Trophoblast cell (in vitro differentiated cells and primary cell): Measurements from ENCODE around the gene SHMT1.
A peak's percentile ranks its signal among the peaks of the same experiment; 100 is the strongest.

Experiments used
- DNase-seq, 2 donors: peaks; one replicate each; pipeline ENCODE4 v3.0.0-alpha.2; 2016
- H2AFZ ChIP-seq: 2 replicates; pipeline ENCODE4 v1.6.1; 2013; ENCODE audit warnings: low read length, moderate library complexity, mild to moderate bottlenecking; ENCODE audit not compliant: insufficient read depth, poor library complexity
- H2AK5ac ChIP-seq: 2 replicates; pipeline ENCODE4 v1.6.1; 2013; ENCODE audit warnings: mild to moderate bottlenecking, low read length
- H2BK120ac ChIP-seq: 2 replicates; pipeline ENCODE4 v1.6.1; 2013; ENCODE audit warnings: low read length, mild to moderate bottlenecking, moderate library complexity; ENCODE audit not compliant: insufficient read depth, poor library complexity
- H2BK12ac ChIP-seq: 2 replicates; pipeline ENCODE4 v1.6.1; 2013; ENCODE audit warnings: mild to moderate bottlenecking, low read length, moderate library complexity
- H2BK5ac ChIP-seq: 2 replicates; pipeline ENCODE4 v1.6.1; 2013; ENCODE audit warnings: low read length, low read depth, moderate library complexity, mild to moderate bottlenecking; ENCODE audit not compliant: poor library complexity
- H3K14ac ChIP-seq: 2 replicates; pipeline ENCODE4 v1.6.1; 2013; ENCODE audit warnings: mild to moderate bottlenecking, low read length
- H3K18ac ChIP-seq: 2 replicates; pipeline ENCODE4 v1.6.1; 2013; ENCODE audit warnings: mild to moderate bottlenecking, low read length
- H3K23ac ChIP-seq: 2 replicates; pipeline ENCODE4 v1.6.1; 2013; ENCODE audit warnings: low read length
- H3K27ac ChIP-seq: 2 replicates; pipeline ENCODE4 v1.5.1; 2013; ENCODE audit warnings: low read depth, mild to moderate bottlenecking, inconsistent platforms, low read length, moderate library complexity
- H3K27me3 ChIP-seq: 2 replicates; pipeline ENCODE4 v1.6.1; 2013; ENCODE audit warnings: inconsistent platforms, mild to moderate bottlenecking, low read length, moderate library complexity; ENCODE audit not compliant: insufficient read depth
- H3K36me3 ChIP-seq, 2 experiments: 1 replicate in 1 of 2; 2 replicates in 1 of 2; pipeline ENCODE4 v1.6.1; 2013; ENCODE audit warnings: low read length in 2 of 2, mild to moderate bottlenecking in 2 of 2, moderate library complexity in 1 of 2; ENCODE audit not compliant: insufficient read depth in 2 of 2, control insufficient read depth in 1 of 2
- H3K4ac ChIP-seq: 2 replicates; pipeline ENCODE4 v1.6.1; 2013; ENCODE audit warnings: low read depth, mild to moderate bottlenecking, low read length, moderate library complexity
- H3K4me1 ChIP-seq, 2 experiments: 1 replicate in 1 of 2; 2 replicates in 1 of 2; pipeline ENCODE4 v1.6.1; 2013; ENCODE audit warnings: low read length in 2 of 2, mild to moderate bottlenecking in 2 of 2, moderate library complexity in 1 of 2; ENCODE audit not compliant: insufficient read depth in 2 of 2, control insufficient read depth in 1 of 2
- H3K4me2 ChIP-seq: 2 replicates; pipeline ENCODE4 v1.6.1; 2013; ENCODE audit warnings: inconsistent platforms, mild to moderate bottlenecking, low read length, moderate library complexity
- H3K4me3 ChIP-seq: 2 replicates; pipeline ENCODE4 v1.5.1; 2013; ENCODE audit warnings: mild to moderate bottlenecking, low read depth, low read length, inconsistent platforms
- H3K79me1 ChIP-seq: one replicate; pipeline ENCODE4 v1.6.1; 2013; ENCODE audit warnings: low read length
- H3K79me2 ChIP-seq: 2 replicates; pipeline ENCODE4 v1.6.1; 2013; ENCODE audit warnings: low read length, mild to moderate bottlenecking; ENCODE audit not compliant: control insufficient read depth, insufficient read depth, poor library complexity
- H3K9ac ChIP-seq: 2 replicates; pipeline ENCODE4 v1.6.1; 2013; ENCODE audit warnings: mild to moderate bottlenecking, low read length
- H3K9me3 ChIP-seq: 2 replicates; pipeline ENCODE4 v1.6.1; 2013; ENCODE audit warnings: low read depth, mild to moderate bottlenecking, control low read depth, inconsistent platforms, low read length; ENCODE audit not compliant: insufficient read depth
- H4K12ac ChIP-seq: 2 replicates; pipeline ENCODE4 v1.6.1; 2013; ENCODE audit warnings: low read depth, mild to moderate bottlenecking, low read length, moderate library complexity
- H4K8ac ChIP-seq: 2 replicates; pipeline ENCODE4 v1.6.1; 2013; ENCODE audit warnings: low read depth, mild to moderate bottlenecking, low read length, moderate library complexity
- H4K91ac ChIP-seq: one replicate; pipeline ENCODE4 v1.6.1; 2013; ENCODE audit warnings: low read depth, mild to moderate bottlenecking, low read length, moderate library complexity
- WGBS: extraction: QIAGEN DNeasy Blood & Tissue Kit; methylation state at CpG from one replicate; pipeline ENCODE4 v1.1.7; 2013; ENCODE audit warnings: missing lambda C conversion rate; ENCODE audit not compliant: insufficient read length, insufficient coverage; ENCODE audit errors: extremely low coverage; 5-methylcytosine and 5-hydroxymethylcytosine counted together

The SHMT1 gene

DNA sequence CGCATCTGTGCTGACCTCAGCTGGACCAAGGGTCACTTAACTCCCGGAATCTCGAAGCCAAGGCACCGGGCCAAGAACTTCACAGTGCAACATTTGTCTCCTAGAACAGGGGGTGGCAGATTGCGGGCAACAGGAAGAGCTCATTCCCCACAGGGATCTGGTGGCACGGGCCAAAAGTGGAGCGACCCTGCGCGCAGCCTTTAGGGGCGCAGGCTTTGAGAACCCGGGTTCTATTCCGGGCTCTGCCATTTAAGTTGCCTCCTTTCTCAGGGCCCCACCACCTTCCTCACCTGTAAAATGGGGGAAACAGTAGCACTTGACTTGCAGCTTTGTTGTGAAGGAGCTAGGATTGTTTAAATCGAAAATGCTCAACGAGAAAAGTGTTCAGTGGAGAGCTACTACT is 651 bp downstream of the SHMT1 start:
- no CpG with 5 or more reads among the region's 14 CpGs for WGBS
- peak; percentile 92 to 93 for DNase-seq
- H3K4ac ChIP-seq, result peak overlapping the region; percentile 80
- peaks cover 6% of the 10 kb centered on the region for H3K79me1 ChIP-seq
- peaks cover 12% of the 10 kb centered on the region for H3K79me2 ChIP-seq
- H3K9me3 ChIP-seq, result no peaks in the 10 kb centered on the region
- H3K18ac ChIP-seq, result peak overlapping the region; percentile 91
- no peaks in the 10 kb centered on the region for H3K27me3 ChIP-seq
- H3K4me1 ChIP-seq, result peaks cover 2 to 8% of the 10 kb centered on the region in 2 experiments
- H3K14ac ChIP-seq, result peak overlapping the region; percentile 87
- peak overlapping the region; percentile 98 for H3K4me3 ChIP-seq
- H2BK12ac ChIP-seq, result no peak overlapping the region
- peak overlapping the region; percentile 65 for H3K4me2 ChIP-seq
- H3K27ac ChIP-seq, result peak overlapping the region; percentile 20
- H2BK5ac ChIP-seq, result peak overlapping the region; percentile 25
- peaks cover 7 to 15% of the 10 kb centered on the region in 2 experiments for H3K36me3 ChIP-seq
- H4K8ac ChIP-seq, result peak overlapping the region; percentile 75
- H2BK120ac ChIP-seq, result no peak overlapping the region
- peak overlapping the region; percentile 35 for H3K9ac ChIP-seq
- H2AK5ac ChIP-seq, result no peak overlapping the region
- peak overlapping the region; percentile 87 for H4K91ac ChIP-seq
- peak overlapping the region; percentile 77 for H2AFZ ChIP-seq
- H3K23ac ChIP-seq, result no peak overlapping the region
- peak overlapping the region; percentile 75 for H4K12ac ChIP-seq

DNA sequence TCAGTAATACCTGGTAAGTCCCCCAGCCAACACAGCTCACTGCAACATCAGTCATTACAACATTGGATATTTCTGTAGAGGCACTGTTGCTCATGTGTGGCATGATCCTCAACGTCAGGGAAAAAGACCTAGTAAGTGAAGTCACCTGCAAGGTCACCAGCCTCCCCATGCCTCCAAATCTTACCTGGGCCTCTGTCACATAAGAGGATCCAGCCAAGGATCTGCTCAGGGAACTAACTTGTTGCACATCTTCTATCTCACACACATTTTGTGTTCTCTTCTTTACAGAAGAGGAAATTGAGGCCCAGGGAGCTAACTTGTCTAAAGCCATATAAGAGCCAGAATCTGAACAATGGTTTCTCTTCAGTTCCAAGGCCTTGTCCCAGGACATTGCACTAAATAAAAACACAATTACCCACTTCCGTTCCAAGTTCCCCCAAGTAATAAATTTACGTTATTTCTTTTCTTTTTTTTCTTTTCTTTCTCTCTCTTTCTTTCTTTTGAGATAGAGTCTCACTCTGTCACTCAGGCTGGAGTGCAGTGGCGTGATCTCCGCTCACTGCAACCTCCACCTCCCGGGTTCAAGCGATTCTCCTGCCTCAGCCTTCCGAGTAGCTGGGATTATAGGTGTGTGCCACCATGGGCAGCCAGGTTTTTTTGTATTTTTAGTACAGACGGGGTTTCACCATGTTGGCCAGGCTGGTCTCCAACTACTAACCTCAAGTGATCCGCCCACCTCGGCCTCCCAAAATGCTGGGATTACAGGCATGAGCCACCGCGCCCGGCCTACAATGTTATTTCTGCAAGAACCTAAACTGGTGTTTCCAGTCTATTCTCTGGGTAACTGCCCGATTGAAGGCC is 1.3 kb downstream of the SHMT1 start:
- Histone ChIP-seq H4K8ac (no peak overlapping the region), H3K36me3 (peaks cover 7 to 15% of the 10 kb centered on the region in 2 experiments), H3K9ac (no peak overlapping the region), H3K14ac (no peak overlapping the region), H3K27ac (no peak overlapping the region), H2BK120ac (no peak overlapping the region), H3K4me1 (peaks cover 2 to 8% of the 10 kb centered on the region in 2 experiments), H3K79me2 (peaks cover 12% of the 10 kb centered on the region), H2AK5ac (no peak overlapping the region), H3K27me3 (no peaks in the 10 kb centered on the region), H4K91ac (peak overlapping the region; percentile 87), H4K12ac (no peak overlapping the region), H3K4me3 (peak overlapping the region; percentile 98), H3K4me2 (peak overlapping the region; percentile 65), H2AFZ (peak overlapping the region; percentile 77), H2BK12ac (no peak overlapping the region), H3K9me3 (no peaks in the 10 kb centered on the region), H3K4ac (peak overlapping the region; percentile 64), H3K79me1 (peaks cover 6% of the 10 kb centered on the region), H2BK5ac (no peak overlapping the region), H3K18ac (no peak overlapping the region), H3K23ac (no peak overlapping the region)
- 100% methylated on average over 2 of the region's 15 CpGs for WGBS
- peak in 1 of 2 donors; percentile 12 for DNase-seq

DNA sequence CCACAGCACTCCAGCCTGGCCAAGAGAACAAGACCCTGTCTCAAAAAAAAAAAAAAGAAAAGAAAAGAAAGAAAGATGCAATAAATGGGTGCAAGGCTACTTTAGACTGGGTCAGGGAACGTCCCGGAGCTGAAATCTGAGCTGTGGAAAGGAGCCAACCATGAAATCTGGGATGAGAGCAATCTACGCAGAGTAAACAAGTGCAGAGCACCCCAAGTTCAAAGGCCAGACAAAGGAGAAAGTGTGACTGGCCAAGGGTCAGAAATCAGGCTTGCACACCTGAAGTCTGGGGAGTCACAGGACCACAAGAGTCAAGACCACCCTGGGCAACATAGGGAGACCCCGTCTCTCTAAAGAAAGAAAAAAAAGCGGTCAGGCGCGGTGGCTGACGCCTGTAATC is 2.8 kb downstream of the SHMT1 start:
- Histone ChIP-seq H3K9me3 (no peaks in the 10 kb centered on the region), H2AK5ac (no peak overlapping the region), H4K12ac (no peak overlapping the region), H2BK12ac (no peak overlapping the region), H3K27me3 (no peaks in the 10 kb centered on the region), H3K4me2 (no peak overlapping the region), H4K8ac (no peak overlapping the region), H3K4ac (peak overlapping the region; percentile 86), H3K23ac (no peak overlapping the region), H3K14ac (no peak overlapping the region), H3K27ac (no peak overlapping the region), H3K4me1 (peaks cover 2 to 8% of the 10 kb centered on the region in 2 experiments), H3K9ac (peak overlapping the region; percentile 40), H2BK5ac (no peak overlapping the region), H2BK120ac (no peak overlapping the region), H3K36me3 (peaks cover 7 to 16% of the 10 kb centered on the region in 2 experiments), H3K79me1 (peaks cover 6% of the 10 kb centered on the region), H2AFZ (no peak overlapping the region), H4K91ac (no peak overlapping the region), H3K18ac (no peak overlapping the region), H3K4me3 (no peak overlapping the region), H3K79me2 (peaks cover 12% of the 10 kb centered on the region)
- DNase-seq, result no peak
- WGBS, result no CpG with 5 or more reads among the region's 8 CpGs

DNA sequence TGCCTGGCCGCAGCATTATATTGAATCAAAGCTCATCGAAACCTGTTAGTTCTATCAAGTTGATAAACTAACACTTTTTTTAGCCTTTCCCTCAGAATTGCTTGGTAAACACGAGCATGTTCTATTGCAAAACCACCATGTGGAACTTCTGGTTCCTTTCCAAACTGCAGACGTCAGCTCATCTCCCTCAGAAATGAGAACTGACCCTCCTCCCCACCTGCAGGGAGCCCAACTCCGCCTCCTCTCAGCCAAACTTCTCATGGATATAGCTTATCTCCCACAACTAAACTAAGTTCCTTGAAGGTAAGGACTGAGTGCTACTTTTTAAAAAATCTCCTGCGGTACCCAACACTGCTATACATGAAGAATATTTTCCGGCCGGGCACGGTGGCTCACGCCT is 6.7 kb downstream of the SHMT1 start:
- Histone ChIP-seq H3K4me3 (no peak overlapping the region), H2BK12ac (no peak overlapping the region)
- peak in 1 of 2 donors; percentile 19 for DNase-seq

More for the DNA sequence above, 6.7 kb downstream of the SHMT1 start:
- Histone ChIP-seq H3K9ac (no peak overlapping the region), H2AFZ (no peak overlapping the region), H3K27me3 (no peaks in the 10 kb centered on the region), H2BK120ac (no peak overlapping the region), H3K79me1 (no peaks in the 10 kb centered on the region), H3K4me2 (no peak overlapping the region), H3K4me1 (no peaks in the 10 kb centered on the region), H2BK5ac (no peak overlapping the region), H4K91ac (no peak overlapping the region), H3K36me3 (peaks cover 18 to 33% of the 10 kb centered on the region in 2 experiments), H3K27ac (no peak overlapping the region), H3K18ac (no peak overlapping the region), H3K9me3 (no peaks in the 10 kb centered on the region), H2AK5ac (no peak overlapping the region), H3K4ac (no peak overlapping the region), H4K8ac (no peak overlapping the region), H3K23ac (no peak overlapping the region), H3K79me2 (peaks cover 4% of the 10 kb centered on the region), H4K12ac (no peak overlapping the region), H3K14ac (no peak overlapping the region)
- no CpG with 5 or more reads among the region's 10 CpGs for WGBS
